A549 treated with AZD2906 at 1 μM for 4 hours (cell line): ENCODE results near the gene MRPS26. TPM values are rescaled to one million over a fixed set of nuclear protein-coding genes. Genes with fewer than 3 reads are reported as not detected.

Source experiments
- total RNA-seq: library from RNA; stranded (reverse); fragments of 200-300 nt; extraction: Qiagen RNA extraction; gene quantifications from 5 replicates; pipeline ENCODE4 v1.2.3, GENCODE V29; 2022

MRPS26 gene
- total RNA-seq, result 106 to 165 TPM (median 157 TPM) in 5 replicates

GRCh38 chr20:3045816-3046676 is at the start of gene MRPS26:
TSS of gene MRPS26 (plus strand) at chr20:3046052. CDS start at chr20:3046069, 17 bp downstream.

GRCh38 chr20:3043322-3043721 is 2.5 kb upstream of the MRPS26 start, which contains the start of gene GNRH2:
TSS of gene GNRH2 (plus strand) at chr20:3043622. CDS start at chr20:3044415, 793 bp downstream.

GRCh38 chr20:3071610-3072529 is 26.0 kb downstream of the MRPS26 start, which contains the start of gene OXT:
TSS of gene OXT (plus strand) at chr20:3071620. CDS start at chr20:3071656, 36 bp downstream.

GRCh38 chr20:3084283-3084985 is 38.6 kb downstream of the MRPS26 start, which contains the start of gene AVP:
TSS of gene AVP (minus strand) at chr20:3084724. CDS start at chr20:3084674, 50 bp downstream.

Other genes starting within 250 kb of the MRPS26 start
- gene CPXM1, start 245.4 kb upstream of the MRPS26 start, total RNA-seq, result 0.03 TPM in 1 of 5 replicates, not detected in the others
- gene C20orf141, start 231.1 kb upstream of the MRPS26 start, total RNA-seq, result 0.23 to 0.49 TPM (median 0.31 TPM) in 4 of 5 replicates, not detected in the other
- 0.06 TPM in 1 of 5 replicates, not detected in the others for gene TMEM239, start 229.7 kb upstream of the MRPS26 start, total RNA-seq
- gene PCED1A, start 205.4 kb upstream of the MRPS26 start, total RNA-seq, result 18.9 to 29.6 TPM (median 26.6 TPM) in 5 replicates
- gene VPS16, start 205.3 kb upstream of the MRPS26 start, total RNA-seq, result 25.3 to 34.9 TPM (median 29.9 TPM) in 5 replicates
- 33.0 to 40.6 TPM (median 38.4 TPM) in 5 replicates for gene PTPRA, start 172.6 kb upstream of the MRPS26 start, total RNA-seq
- gene GNRH2, start 2.4 kb upstream of the MRPS26 start, total RNA-seq, result 0.18 to 0.22 TPM (median 0.21 TPM) in 4 of 5 replicates, not detected in the other
- not detected in 5 replicates for gene OXT, start 25.6 kb downstream of the MRPS26 start, total RNA-seq
- gene AVP, start 38.7 kb downstream of the MRPS26 start, total RNA-seq, result not detected in 5 replicates
- gene FASTKD5, start 113.8 kb downstream of the MRPS26 start, total RNA-seq, result 46.8 to 52.8 TPM (median 47.9 TPM) in 5 replicates
- gene UBOX5, start 113.8 kb downstream of the MRPS26 start, total RNA-seq, result 4.9 to 6.0 TPM (median 5.8 TPM) in 5 replicates
- gene LZTS3, start 127.5 kb downstream of the MRPS26 start, total RNA-seq, result 4.4 to 5.9 TPM (median 5.6 TPM) in 5 replicates
- gene DDRGK1, start 158.6 kb downstream of the MRPS26 start, total RNA-seq, result 78.2 to 103 TPM (median 99.3 TPM) in 5 replicates
- gene ITPA, start 163.4 kb downstream of the MRPS26 start, total RNA-seq, result 131 to 148 TPM (median 134 TPM) in 5 replicates
- gene SLC4A11, start 193.1 kb downstream of the MRPS26 start, total RNA-seq, result 10.2 to 13.8 TPM (median 13.0 TPM) in 5 replicates